Neuronal stem cell (in vitro differentiated cells): ENCODE results near the gene HNRNPR.
"Not testable (repeated sequence)": the region's sequence is repeated elsewhere in the genome, so short reads cannot be mapped to it uniquely, and the experiment has no call there.

ENCODE experiments used
- DNase-seq: peaks from one replicate; pipeline ENCODE4 v3.0.0-alpha.2; 2013; ENCODE audit warnings: low spot score
- H2AFZ ChIP-seq: one replicate; pipeline ENCODE4 v1.6.1; 2013; ENCODE audit warnings: mild to moderate bottlenecking, low read length, inconsistent platforms
- H2AK5ac ChIP-seq: 2 replicates; pipeline ENCODE4 v1.6.1; 2013; ENCODE audit warnings: low read depth, mild to moderate bottlenecking, inconsistent platforms, low read length, moderate library complexity, mixed read lengths
- H2BK120ac ChIP-seq: 2 replicates; pipeline ENCODE4 v1.6.1; 2013; ENCODE audit warnings: low read depth, mild to moderate bottlenecking, inconsistent platforms, low read length, moderate library complexity, mixed read lengths
- H2BK12ac ChIP-seq: one replicate; pipeline ENCODE4 v1.6.1; 2013; ENCODE audit warnings: low read length, inconsistent platforms
- H2BK15ac ChIP-seq: 2 replicates; pipeline ENCODE4 v1.6.1; 2013; ENCODE audit warnings: mild to moderate bottlenecking, low read length, inconsistent platforms, mixed read lengths
- H2BK5ac ChIP-seq: one replicate; pipeline ENCODE4 v1.6.1; 2013; ENCODE audit warnings: inconsistent platforms, mild to moderate bottlenecking, low read length, moderate library complexity
- H3K14ac ChIP-seq: one replicate; pipeline ENCODE4 v1.6.1; 2013; ENCODE audit warnings: low read length, inconsistent platforms
- H3K18ac ChIP-seq: 2 replicates; pipeline ENCODE4 v1.6.1; 2013; ENCODE audit warnings: low read length, inconsistent platforms
- H3K23ac ChIP-seq: 2 replicates; pipeline ENCODE4 v1.6.1; 2013; ENCODE audit warnings: low read depth, mild to moderate bottlenecking, mixed read lengths, low read length, inconsistent platforms; ENCODE audit not compliant: poor library complexity
- H3K27ac ChIP-seq: replicated peaks from 3 replicates; pipeline ENCODE4 v1.5.1; 2013; ENCODE audit warnings: low read length, inconsistent platforms
- H3K27me3 ChIP-seq, 3 experiments: 2 replicates each; pipeline ENCODE4 v1.6.1; 2013; ENCODE audit warnings: low read length in 3 of 3, mild to moderate bottlenecking in 2 of 3, inconsistent platforms in 1 of 3, low read depth in 1 of 3, mixed read lengths in 1 of 3, moderate library complexity in 1 of 3; ENCODE audit not compliant: control insufficient read depth in 3 of 3, insufficient read depth in 3 of 3
- H3K36me3 ChIP-seq, 2 donors: replicated peaks in 1 of 2; 2 replicates each; pipeline ENCODE4 v1.6.1; 2013; ENCODE audit warnings: low read length in 2 of 2; ENCODE audit not compliant: control insufficient read depth in 2 of 2, insufficient read depth in 2 of 2
- H3K4ac ChIP-seq: 2 replicates; pipeline ENCODE4 v1.6.1; 2013; ENCODE audit warnings: inconsistent platforms, mild to moderate bottlenecking, low read length, moderate library complexity
- H3K4me1 ChIP-seq, 2 donors: 1 replicate in 1 of 2; 2 replicates in 1 of 2; pipeline ENCODE4 v1.6.1; 2013; ENCODE audit warnings: low read length in 2 of 2, low read depth in 1 of 2; ENCODE audit not compliant: control insufficient read depth in 2 of 2, insufficient read depth in 1 of 2
- H3K4me2 ChIP-seq: one replicate; pipeline ENCODE4 v1.6.1; 2013; ENCODE audit warnings: mild to moderate bottlenecking, low read length, inconsistent platforms; ENCODE audit not compliant: insufficient read depth, poor library complexity, severe bottlenecking
- H3K4me3 ChIP-seq, 2 donors: 2 replicates each; pipeline ENCODE4 v1.5.1; 2013; ENCODE audit warnings: low read length in 2 of 2, mild to moderate bottlenecking in 2 of 2, inconsistent platforms in 1 of 2, moderate library complexity in 1 of 2
- H3K79me1 ChIP-seq: one replicate; pipeline ENCODE4 v1.6.1; 2013; ENCODE audit warnings: low read depth, mild to moderate bottlenecking, inconsistent platforms, low read length, moderate library complexity
- H3K9ac ChIP-seq: one replicate; pipeline ENCODE4 v1.6.1; 2013; ENCODE audit warnings: mild to moderate bottlenecking, low read depth, low read length, inconsistent platforms; ENCODE audit not compliant: poor library complexity
- H3K9me3 ChIP-seq, 2 donors: replicated peaks in 1 of 2; 2 replicates each; pipeline versions ENCODE3 to v1.6.1; 2013; ENCODE audit warnings: low read length in 2 of 2, mild to moderate bottlenecking in 2 of 2, inconsistent platforms in 1 of 2, low read depth in 1 of 2, mixed read lengths in 1 of 2, moderate library complexity in 1 of 2; ENCODE audit not compliant: control insufficient read depth in 2 of 2, insufficient read depth in 1 of 2
- H4K8ac ChIP-seq: one replicate; pipeline ENCODE4 v1.6.1; 2013; ENCODE audit warnings: low read depth, mild to moderate bottlenecking, inconsistent platforms, low read length, moderate library complexity
- H4K91ac ChIP-seq: one replicate; pipeline ENCODE4 v1.6.1; 2013; ENCODE audit warnings: low read length, low read depth, mild to moderate bottlenecking, inconsistent platforms; ENCODE audit not compliant: poor library complexity
- WGBS, 2 donors: extraction: QIAGEN DNeasy Blood & Tissue Kit; methylation state at CpG; one replicate each; pipeline ENCODE4 v1.1.7; 2013; ENCODE audit warnings: missing lambda C conversion rate in 2 of 2, mixed read lengths in 1 of 2; ENCODE audit not compliant: insufficient read length in 2 of 2, insufficient replicate concordance in 1 of 2; ENCODE audit errors: extremely low coverage in 2 of 2; 5-methylcytosine and 5-hydroxymethylcytosine counted together

Gene HNRNPR

GRCh38 chr1:23376890-23377811 lies 33.1 kb upstream of the HNRNPR start:
- no peak overlapping the region for H3K4me2 ChIP-seq
- H3K23ac ChIP-seq = no peak overlapping the region
- H2BK15ac ChIP-seq = no peak overlapping the region
- peak overlapping the region in 1 of 2 donors; percentile 6 for H3K4me3 ChIP-seq
- H3K79me1 ChIP-seq = no peaks in the 10 kb centered on the region
- H4K91ac ChIP-seq = no peak overlapping the region
- H4K8ac ChIP-seq = no peak overlapping the region
- peak overlapping the region; percentile 62 for H3K27ac ChIP-seq
- H2AK5ac ChIP-seq = peak overlapping the region; percentile 71
- no peak overlapping the region for H2BK120ac ChIP-seq
- H2BK12ac ChIP-seq = no peak overlapping the region
- H3K4ac ChIP-seq = no peak overlapping the region
- no peaks in the 10 kb centered on the region for H3K27me3 ChIP-seq
- no peak overlapping the region for H2BK5ac ChIP-seq
- peak overlapping the region; percentile 59 for H2AFZ ChIP-seq
- peaks cover 0 to 10% of the 10 kb centered on the region in 2 donors for H3K36me3 ChIP-seq
- peaks cover 9 to 17% of the 10 kb centered on the region in 2 donors for H3K4me1 ChIP-seq
- H3K14ac ChIP-seq = no peak overlapping the region
- H3K9ac ChIP-seq = no peak overlapping the region
- WGBS, 2 donors = no CpG with 5 or more reads among the region's 19 CpGs
- H3K18ac ChIP-seq = peak overlapping the region; percentile 55
- DNase-seq = no peak
- H3K9me3 ChIP-seq = peaks cover 0 to 4% of the 10 kb centered on the region in 2 donors

DNA sequence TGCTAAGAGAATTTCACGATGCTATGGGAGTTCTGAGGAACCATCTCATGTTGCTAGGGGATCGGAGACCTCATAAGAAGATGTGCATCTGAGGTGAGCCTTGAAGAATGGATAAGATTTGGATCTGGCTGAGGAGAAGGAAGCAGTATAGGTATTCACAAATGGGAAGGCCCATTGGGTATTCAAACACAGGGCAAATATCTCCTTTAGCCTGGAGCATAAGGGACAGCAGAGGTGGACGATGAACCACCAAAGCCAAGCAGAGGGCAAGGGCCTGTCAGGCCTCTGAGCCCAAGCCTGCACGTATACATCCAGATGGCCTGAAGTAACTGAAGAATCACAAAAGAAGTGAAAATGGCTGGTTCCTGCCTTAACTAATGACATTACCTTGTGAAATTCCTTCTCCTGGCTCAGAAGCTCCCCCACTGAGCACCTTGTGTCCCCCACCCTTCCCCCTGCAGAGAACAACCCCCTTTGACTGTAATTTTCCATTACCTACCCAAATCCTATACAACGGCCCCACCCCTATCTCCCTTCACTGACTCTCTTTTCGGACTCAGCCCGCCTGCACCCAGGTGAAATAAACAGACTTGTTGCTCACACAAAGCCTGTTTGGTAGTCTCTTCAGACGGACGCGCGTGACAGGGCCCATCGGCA lies 30.1 kb upstream of the HNRNPR start:
- not testable (repeated sequence) for H3K27ac ChIP-seq, H2BK120ac ChIP-seq, H3K14ac ChIP-seq, H3K79me1 ChIP-seq, H4K8ac ChIP-seq, H3K9me3 ChIP-seq, H3K27me3 ChIP-seq, DNase-seq, H2AK5ac ChIP-seq, H2BK12ac ChIP-seq, H2BK5ac ChIP-seq, H3K4me2 ChIP-seq, H2BK15ac ChIP-seq, H2AFZ ChIP-seq, H3K4ac ChIP-seq, H3K23ac ChIP-seq, H3K9ac ChIP-seq, H4K91ac ChIP-seq, H3K4me3 ChIP-seq
- WGBS, 2 donors = no CpG with 5 or more reads among the region's 12 CpGs
- peaks cover 0 to 18% of the 10 kb centered on the region in 2 donors for H3K36me3 ChIP-seq
- peaks cover 30 to 31% of the 10 kb centered on the region in 2 donors for H3K4me1 ChIP-seq
- H3K18ac ChIP-seq = peak overlapping the region; percentile 44

GRCh38 chr1:23371987-23372880 lies 28.1 kb upstream of the HNRNPR start:
- H3K9me3 ChIP-seq = peaks cover 0 to 6% of the 10 kb centered on the region in 2 donors
- peaks cover 32 to 35% of the 10 kb centered on the region in 2 donors for H3K4me1 ChIP-seq
- no CpG with 5 or more reads among the region's 13 CpGs for WGBS, 2 donors
- H3K79me1 ChIP-seq = no peaks in the 10 kb centered on the region
- H3K27ac ChIP-seq = peak overlapping the region; percentile 92
- peak overlapping the region; percentile 32 for H3K14ac ChIP-seq
- peak overlapping the region; percentile 33 for H3K9ac ChIP-seq
- H3K4me3 ChIP-seq = no peak overlapping the region
- H3K36me3 ChIP-seq = peaks cover 0 to 19% of the 10 kb centered on the region in 2 donors
- H4K91ac ChIP-seq = peak overlapping the region; percentile 76
- H3K4ac ChIP-seq = peak overlapping the region; percentile 15
- H3K23ac ChIP-seq = no peak overlapping the region
- no peak overlapping the region for H2BK120ac ChIP-seq
- H3K18ac ChIP-seq = peak overlapping the region; percentile 86
- H4K8ac ChIP-seq = no peak overlapping the region
- no peak for DNase-seq
- H2AK5ac ChIP-seq = peak overlapping the region; percentile 84
- peak overlapping the region; percentile 85 for H2BK5ac ChIP-seq
- H3K4me2 ChIP-seq = peak overlapping the region; percentile 13
- peak overlapping the region; percentile 97 for H2BK15ac ChIP-seq
- no peak overlapping the region for H2AFZ ChIP-seq
- peak overlapping the region; percentile 91 for H2BK12ac ChIP-seq
- H3K27me3 ChIP-seq = no peaks in the 10 kb centered on the region
